GM18517 (cell line): ENCODE results near the gene LEP.

Experiments
- ATAC-seq: cut with Tn5 transposase; IDR thresholded peaks from one replicate; pipeline ENCODE4 v1.9.1; 2021; ENCODE audit warnings: mild to moderate bottlenecking, moderate library complexity; ENCODE audit not compliant: unreplicated experiment

The LEP gene

GRCh38 chr7:128243273-128243672, 2.2 kb downstream of the LEP start:
- no peak for ATAC-seq

- no peak for ATAC-seq
These were observed 3.8 kb downstream of the LEP start for GRCh38 chr7:128244861-128245260.

GRCh38 chr7:128247108-128247507, 6.0 kb downstream of the LEP start:
- ATAC-seq, result no peak

- no peak for ATAC-seq
These were observed 6.6 kb downstream of the LEP start for GRCh38 chr7:128247640-128248194.

GRCh38 chr7:128251337-128251736, 10.3 kb downstream of the LEP start:
- no peak for ATAC-seq

GRCh38 chr7:128253701-128254100, 12.6 kb downstream of the LEP start:
- no peak for ATAC-seq

- ATAC-seq, result no peak
These were observed 13.4 kb downstream of the LEP start for GRCh38 chr7:128254470-128254869.

- ATAC-seq, result no peak
These were observed 14.2 kb downstream of the LEP start for GRCh38 chr7:128255271-128255670.

GRCh38 chr7:128257458-128257857, 16.4 kb downstream of the LEP start:
- no peak for ATAC-seq

- no peak for ATAC-seq
These were observed 18.3 kb downstream of the LEP start for GRCh38 chr7:128259131-128260061.

- ATAC-seq, result no peak
These were observed 19.2 kb downstream of the LEP start for GRCh38 chr7:128260069-128260795.

- ATAC-seq, result no peak
These were observed 21.4 kb downstream of the LEP start for GRCh38 chr7:128262273-128263028.

- no peak for ATAC-seq
These were observed 22.3 kb downstream of the LEP start for GRCh38 chr7:128263420-128263819.

GRCh38 chr7:128264477-128264876, 23.4 kb downstream of the LEP start:
- ATAC-seq, result no peak

GRCh38 chr7:128265156-128265905, 24.3 kb downstream of the LEP start:
- ATAC-seq, result no peak

- no peak for ATAC-seq
These were observed 24.8 kb downstream of the LEP start for GRCh38 chr7:128265906-128266300.

GRCh38 chr7:128266529-128266882, 25.4 kb downstream of the LEP start:
- no peak for ATAC-seq

- ATAC-seq, result no peak
These were observed 26.0 kb downstream of the LEP start for GRCh38 chr7:128266883-128267594.

- ATAC-seq, result no peak
These were observed 26.5 kb downstream of the LEP start for GRCh38 chr7:128267595-128267924.

- ATAC-seq, result no peak
These were observed 27.2 kb downstream of the LEP start for GRCh38 chr7:128268233-128268632.
